Epithelial cell of prostate (primary cell): ENCODE results near the gene CDC26.
"Not testable (repeated sequence)": the region's sequence is repeated elsewhere in the genome, so short reads cannot be mapped to it uniquely, and the experiment has no call there.

Experiments
- DNase-seq: peaks from one replicate; pipeline ENCODE4 v3.0.0-alpha.2; 2011; ENCODE audit warnings: low read depth, low spot score
- H3K27ac ChIP-seq: fragments of 450-650 bp; 2 replicates; pipeline ENCODE4 v1.5.1; 2017; ENCODE audit warnings: mild to moderate bottlenecking

Gene CDC26

DNA sequence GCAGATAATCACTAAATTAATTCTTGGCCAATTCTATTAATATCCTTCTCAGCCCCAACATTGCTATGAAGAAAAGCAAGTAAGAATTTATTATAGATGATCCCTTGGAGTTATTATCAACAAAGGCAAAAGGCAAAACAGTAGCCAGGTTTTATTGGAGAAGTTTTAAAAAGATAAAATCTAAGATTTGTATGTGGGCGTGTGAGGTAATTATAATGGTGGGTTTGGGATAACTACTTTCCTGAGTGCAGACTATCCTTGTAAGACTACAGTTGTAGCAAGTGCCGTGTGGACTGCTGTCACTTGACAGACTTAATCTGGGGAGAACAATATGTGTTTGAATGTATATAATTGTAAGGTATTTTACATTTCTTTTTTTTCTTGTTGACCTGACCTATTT is 30.8 kb downstream of the CDC26 start:
- no peak for DNase-seq
- no peak overlapping the region for H3K27ac ChIP-seq

DNA sequence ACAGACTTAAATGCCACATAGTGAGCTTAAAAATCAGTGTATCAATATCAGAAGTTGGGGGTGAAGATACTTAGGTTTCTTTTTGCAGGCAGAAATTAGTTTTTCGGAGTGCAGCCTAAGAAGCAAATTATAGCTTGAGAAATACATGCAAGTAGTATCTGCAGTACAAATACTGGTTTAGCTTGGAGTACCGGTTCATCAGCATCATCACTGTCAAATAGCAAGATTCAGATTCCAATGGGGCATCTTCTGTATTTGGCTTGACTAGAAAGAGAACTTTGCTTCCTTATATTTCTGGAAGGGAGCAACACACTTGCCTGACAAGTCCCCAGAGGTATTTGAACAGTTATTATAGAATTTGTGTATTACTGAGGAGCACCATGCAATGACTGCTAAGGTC is 34.2 kb downstream of the CDC26 start:
- DNase-seq = no peak
- H3K27ac ChIP-seq = no peak overlapping the region

DNA sequence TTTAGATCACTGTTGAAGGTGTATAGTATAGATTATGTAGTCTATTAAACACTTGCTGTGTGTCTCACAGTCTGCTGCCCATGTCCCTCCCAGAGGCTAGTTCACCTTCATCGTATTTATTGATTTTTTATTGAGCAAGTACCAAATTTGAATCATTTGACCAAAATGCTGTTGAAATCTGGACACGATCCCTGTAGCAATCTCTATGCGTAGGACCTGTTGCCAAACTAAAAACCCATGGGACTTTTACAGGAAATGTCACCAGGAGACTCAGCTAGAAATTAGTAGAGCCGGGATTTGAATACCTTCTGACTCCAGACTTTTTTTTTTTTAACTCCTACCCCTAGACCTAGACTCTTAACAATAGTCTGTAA is 36.5 kb downstream of the CDC26 start:
- no peak overlapping the region for H3K27ac ChIP-seq
- no peak for DNase-seq

DNA sequence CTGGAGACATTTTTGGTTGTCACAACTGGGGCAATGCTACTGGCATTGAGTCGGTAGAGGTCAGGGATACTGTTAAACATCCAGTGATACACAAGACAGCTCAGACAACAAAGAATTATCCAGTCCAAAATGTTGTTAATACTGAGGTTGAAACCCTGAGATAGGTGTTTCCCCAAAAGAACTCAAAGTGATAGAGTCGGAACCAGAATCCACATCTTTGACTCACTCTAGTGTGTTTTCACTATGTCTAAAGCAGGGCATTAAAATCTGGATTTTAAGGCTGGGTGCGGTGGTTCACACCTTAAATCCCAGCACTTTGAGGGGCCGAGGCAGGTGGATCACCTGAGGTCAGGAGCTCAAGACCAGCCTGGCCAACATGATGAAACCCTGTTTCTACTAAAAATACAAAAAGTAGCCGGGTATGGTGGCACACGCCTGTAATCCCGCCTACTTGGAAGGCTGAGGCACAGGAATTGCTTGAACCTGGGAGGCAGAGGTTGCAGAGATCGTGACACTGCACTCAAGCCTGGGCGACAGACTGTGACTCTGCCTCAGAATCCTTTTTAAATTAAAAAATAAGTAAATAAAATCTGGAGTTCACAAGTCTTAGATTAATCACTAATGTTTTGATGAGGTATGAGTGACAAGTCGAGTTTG is 37.0 kb downstream of the CDC26 start:
- DNase-seq = no peak
- no peak overlapping the region for H3K27ac ChIP-seq

DNA sequence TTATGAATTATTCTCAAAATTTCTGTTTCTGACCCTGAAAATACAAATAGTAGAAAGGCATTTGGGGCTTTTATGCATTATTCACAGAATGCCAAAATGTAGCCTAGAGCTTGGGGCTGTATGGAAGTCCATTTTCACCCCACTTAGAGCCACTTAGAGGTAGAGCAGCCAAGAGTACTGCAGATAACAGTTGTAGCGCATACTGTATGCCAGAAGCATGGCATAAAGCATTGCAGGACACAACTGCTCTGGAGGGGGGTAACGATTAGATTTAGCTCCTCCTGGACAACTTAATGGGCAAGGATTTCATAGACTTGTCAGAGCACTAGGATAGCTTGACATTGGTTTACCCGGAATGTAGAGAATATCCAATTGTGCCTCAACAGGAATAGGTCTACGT is 38.3 kb downstream of the CDC26 start:
- H3K27ac ChIP-seq = no peak overlapping the region
- DNase-seq = no peak

DNA sequence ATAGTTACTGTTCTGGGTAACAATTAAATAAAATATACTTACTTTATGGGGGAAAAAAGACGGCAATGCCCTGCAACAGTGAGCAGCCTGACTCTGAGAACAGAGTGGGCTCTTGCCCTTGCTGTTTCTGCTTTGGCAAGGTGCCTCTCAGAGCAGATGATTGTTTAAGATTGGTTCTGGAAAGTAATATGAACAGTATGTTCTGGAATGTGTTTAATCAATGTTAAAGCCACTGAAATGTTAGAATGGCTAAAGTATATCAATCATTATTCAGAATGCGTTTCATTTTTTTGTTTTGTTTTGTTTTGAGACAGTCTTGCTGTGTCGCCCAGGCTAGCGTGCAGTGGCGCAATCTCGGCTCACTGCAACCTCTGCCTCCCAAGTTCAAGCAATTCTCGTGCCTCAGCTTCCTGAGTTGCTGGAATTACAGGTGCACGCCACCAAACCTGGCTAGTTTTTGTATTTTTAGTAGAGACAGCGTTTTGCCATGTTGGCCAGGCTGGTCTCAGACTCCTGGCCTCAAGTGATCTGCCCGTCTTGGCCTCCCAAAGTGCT is 39.6 kb downstream of the CDC26 start:
- not testable (repeated sequence) for H3K27ac ChIP-seq, DNase-seq

- DNase-seq = no peak
- no peak overlapping the region for H3K27ac ChIP-seq
Measured at GRCh38 chr9:113231701-113232100, 43.7 kb downstream of the CDC26 start.

- no peak for DNase-seq
- H3K27ac ChIP-seq = no peak overlapping the region
Measured at GRCh38 chr9:113228130-113228665, 47.2 kb downstream of the CDC26 start.

DNA sequence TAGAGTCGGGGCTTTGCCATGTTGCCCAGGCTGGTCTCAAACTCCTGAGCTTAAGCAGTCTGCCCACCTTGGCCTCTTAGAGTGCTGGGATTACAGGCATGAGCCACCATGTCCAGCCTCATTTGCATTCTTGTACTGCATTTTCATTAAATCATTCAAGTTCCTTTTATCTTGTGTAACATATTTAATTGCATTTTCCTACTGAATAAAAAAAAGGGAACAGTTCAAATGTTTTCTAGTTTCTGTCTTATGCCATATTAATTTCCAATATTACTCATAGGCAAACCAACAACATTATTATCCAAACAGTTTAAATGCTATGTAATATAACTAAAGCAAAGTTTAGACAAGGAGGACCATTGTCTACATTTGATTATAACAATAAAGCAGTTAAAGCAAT is 47.9 kb downstream of the CDC26 start:
- H3K27ac ChIP-seq = no peak overlapping the region
- no peak for DNase-seq

GRCh38 chr9:113223963-113224362 is 51.4 kb downstream of the CDC26 start:
- no peak overlapping the region for H3K27ac ChIP-seq
- no peak for DNase-seq

DNA sequence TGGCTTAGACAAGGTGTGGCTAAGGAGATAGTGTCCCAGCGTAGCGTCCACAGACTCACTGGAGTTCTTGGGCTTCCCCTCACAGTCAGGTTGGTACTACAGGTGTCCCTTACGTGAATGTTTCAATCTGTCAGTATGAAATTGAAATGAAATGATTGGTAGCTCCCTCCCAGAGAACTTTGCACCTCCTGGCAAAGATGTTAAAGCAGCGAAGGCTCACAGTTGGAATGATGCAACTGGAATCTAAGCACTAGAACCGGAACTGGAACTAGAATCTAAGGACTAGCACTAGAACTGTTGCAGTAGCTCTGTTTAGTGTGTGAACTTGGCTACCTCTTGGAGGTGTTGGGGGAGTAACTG is 52.9 kb downstream of the CDC26 start:
- peak overlapping the region; percentile 72 for H3K27ac ChIP-seq

GRCh38 chr9:113221800-113222481 is 53.4 kb downstream of the CDC26 start:
- DNase-seq = no peak
- H3K27ac ChIP-seq = peak overlapping the region; percentile 72

More for the DNA sequence above, 52.9 kb downstream of the CDC26 start:
- DNase-seq = no peak

- peak; percentile 92 for DNase-seq
- peak within 1 kb of the TSS; percentile 72 for H3K27ac ChIP-seq
Measured at GRCh38 chr9:113221003-113221799, 54.2 kb downstream of the CDC26 start, which contains the start of the genes FKBP15 and SLC31A1. FKBP15 (minus strand) TSS chr9:113221277; CDS start chr9:113221243, 34 bp downstream. SLC31A1 (plus strand) TSS chr9:113221544; CDS start chr9:113256149, 34,605 bp downstream.

DNA sequence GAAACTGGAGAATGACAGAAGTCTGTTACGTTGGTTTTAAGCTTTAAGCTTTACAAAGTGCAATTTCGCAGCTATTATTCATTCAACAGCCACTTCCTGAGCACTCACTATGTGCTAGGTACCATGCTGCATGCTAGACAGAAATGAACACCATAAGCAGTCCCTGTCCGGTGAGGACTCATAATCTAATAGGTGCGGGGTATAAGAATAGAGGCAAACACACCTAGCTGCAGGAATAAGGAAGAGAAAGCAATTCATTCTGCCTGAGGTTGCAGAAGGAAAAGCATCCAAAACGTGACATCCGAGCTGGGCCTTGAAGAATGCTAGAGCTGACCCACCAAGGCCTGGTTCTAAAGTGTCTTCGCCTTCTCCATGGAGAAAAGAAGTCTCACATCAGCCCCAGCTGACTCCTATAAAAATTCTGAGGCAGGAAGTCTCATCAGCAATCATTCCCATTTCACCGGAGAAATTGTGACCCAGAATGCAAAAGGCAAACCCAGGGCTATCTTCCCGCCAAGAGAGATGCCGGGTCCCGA is 54.8 kb downstream of the CDC26 start:
- DNase-seq = no peak
- peak overlapping the region; percentile 72 for H3K27ac ChIP-seq

- no peak for DNase-seq
- peak overlapping the region; percentile 72 for H3K27ac ChIP-seq
Measured at GRCh38 chr9:113219969-113220368, 55.4 kb downstream of the CDC26 start.

- DNase-seq = no peak
- H3K27ac ChIP-seq = no peak overlapping the region
Measured at GRCh38 chr9:113219186-113219936, 56.0 kb downstream of the CDC26 start.
